ENCODE results near the gene SCPEP1. TPM values are rescaled to one million over a fixed set of nuclear protein-coding genes. Genes with fewer than 3 reads are reported as not detected.

SCPEP1 gene
- polyA plus RNA-seq, 1 donor from 2014 or later: 2.6 TPM

GRCh38 chr17:57021226-57021940 is 43.5 kb downstream of the SCPEP1 start:
- Histone ChIP-seq H3K9ac (ENCODE audit: low read length) (no peak overlapping the region), H3K27ac (ENCODE audit: low read length) (no peak overlapping the region), H4K20me1 (ENCODE audit: insufficient read depth) (no peaks in the 10 kb centered on the region), H3K27me3 (ENCODE audit: insufficient read depth, low read depth, low read length) (no peaks in the 10 kb centered on the region), H3K36me3 (ENCODE audit: insufficient read depth, low read length) (no peaks in the 10 kb centered on the region), H3K9me3 (ENCODE audit: low read length) (no peaks in the 10 kb centered on the region), H3K4me3 (ENCODE audit: low read length) (no peak overlapping the region), H2AFZ (ENCODE audit: low read depth, low read length) (no peak overlapping the region), H3K4me2 (ENCODE audit: low read length) (no peak overlapping the region), H3K9me2 (ENCODE audit: insufficient read depth, low read length) (no peaks in the 10 kb centered on the region), H3K79me2 (replicated peaks; ENCODE audit: insufficient read depth, low read length) (no peaks in the 10 kb centered on the region), H3F3A (ENCODE audit: insufficient read depth, low read length, poor library complexity, severe bottlenecking) (no peaks in the 10 kb centered on the region)
- TF ChIP-seq CTCF (IDR thresholded peaks at IDR 0.05; ENCODE audit: poor library complexity, severe bottlenecking): no peak
- TF ChIP-seq EZH2 (IDR thresholded peaks at IDR 0.05; ENCODE audit: borderline replicate concordance, insufficient read depth, low read length, poor library complexity, severe bottlenecking): no peak
- TF ChIP-seq RAD21 (conservative IDR thresholded peaks at IDR 0.05): no peak
- no peak for TF ChIP-seq MXI1 (conservative IDR thresholded peaks at IDR 0.05; ENCODE audit: poor library complexity, severe bottlenecking)
- no peak for TF ChIP-seq SMC3 (conservative IDR thresholded peaks at IDR 0.05; ENCODE audit: poor library complexity)
- no peak for TF ChIP-seq POLR2AphosphoS5 (IDR thresholded peaks at IDR 0.05)
- no peak for TF ChIP-seq TAF1 (IDR thresholded peaks at IDR 0.05; ENCODE audit: low read depth)
- TF ChIP-seq EP300 (conservative IDR thresholded peaks at IDR 0.05; ENCODE audit: poor library complexity, severe bottlenecking): no peak
- no peak for TF ChIP-seq REST (IDR thresholded peaks at IDR 0.05; ENCODE audit: borderline replicate concordance)

- H3K79me2 ChIP-seq (replicated peaks; ENCODE audit: insufficient read depth, low read length): no peaks in the 10 kb centered on the region
- H3K36me3 ChIP-seq (ENCODE audit: insufficient read depth, low read length): no peaks in the 10 kb centered on the region
- no peaks in the 10 kb centered on the region for H3K9me2 ChIP-seq (ENCODE audit: insufficient read depth, low read length)
- no peak overlapping the region for H2AFZ ChIP-seq (ENCODE audit: low read depth, low read length)
- H4K20me1 ChIP-seq (ENCODE audit: insufficient read depth): no peaks in the 10 kb centered on the region
- H3K9me3 ChIP-seq (ENCODE audit: low read length): no peaks in the 10 kb centered on the region
- no peaks in the 10 kb centered on the region for H3F3A ChIP-seq (ENCODE audit: insufficient read depth, low read length, poor library complexity, severe bottlenecking)
- no peak overlapping the region for H3K9ac ChIP-seq (ENCODE audit: low read length)
- no peak for TF ChIP-seq MXI1 (conservative IDR thresholded peaks at IDR 0.05; ENCODE audit: poor library complexity, severe bottlenecking)
- no peak overlapping the region for H3K27ac ChIP-seq (ENCODE audit: low read length)
- H3K27me3 ChIP-seq (ENCODE audit: insufficient read depth, low read depth, low read length): no peaks in the 10 kb centered on the region
- H3K4me3 ChIP-seq (ENCODE audit: low read length): no peak overlapping the region
- no peak overlapping the region for H3K4me2 ChIP-seq (ENCODE audit: low read length)
Measured at GRCh38 chr17:57025876-57026275, 47.9 kb downstream of the SCPEP1 start.
